ENCODE measurements around the gene MUSK.

DNA sequence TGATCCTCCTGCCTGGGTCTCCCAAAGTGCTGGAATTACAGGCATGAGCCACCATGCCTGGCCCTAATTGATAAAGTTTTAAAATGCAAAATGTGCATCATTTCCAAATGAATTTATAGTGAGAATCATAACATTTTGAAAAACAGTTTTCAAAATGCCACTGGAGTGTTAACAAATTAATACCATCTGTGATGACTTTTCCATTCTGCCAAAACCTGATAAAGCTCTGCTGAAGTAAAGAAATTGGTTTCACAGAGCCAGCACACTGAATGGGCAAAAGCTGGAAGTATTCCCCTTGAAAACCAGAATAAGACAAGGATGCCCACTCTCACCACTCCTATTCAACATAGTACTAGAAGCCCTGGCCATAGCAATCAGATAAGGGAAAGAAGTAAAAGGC, 89.6 kb downstream of the MUSK start:
- TF ChIP-seq SIN3A (conservative IDR thresholded peaks at IDR 0.05 in 1 of 2, IDR thresholded peaks at IDR 0.05 in 1 of 2; ENCODE audit: low read depth in 1 of 2, low read length in 2 of 2), result no peak
- TF ChIP-seq RNF2 (IDR thresholded peaks at IDR 0.05; ENCODE audit: borderline replicate concordance, low read depth, low read length, missing control alignments, poor library complexity, severe bottlenecking), result no peak
- TF ChIP-seq CHD2 (IDR thresholded peaks at IDR 0.05; ENCODE audit: low read length), result no peak
- TF ChIP-seq SP2 (IDR thresholded peaks at IDR 0.05; ENCODE audit: low read length), result no peak
- TF ChIP-seq, protein P1, sequence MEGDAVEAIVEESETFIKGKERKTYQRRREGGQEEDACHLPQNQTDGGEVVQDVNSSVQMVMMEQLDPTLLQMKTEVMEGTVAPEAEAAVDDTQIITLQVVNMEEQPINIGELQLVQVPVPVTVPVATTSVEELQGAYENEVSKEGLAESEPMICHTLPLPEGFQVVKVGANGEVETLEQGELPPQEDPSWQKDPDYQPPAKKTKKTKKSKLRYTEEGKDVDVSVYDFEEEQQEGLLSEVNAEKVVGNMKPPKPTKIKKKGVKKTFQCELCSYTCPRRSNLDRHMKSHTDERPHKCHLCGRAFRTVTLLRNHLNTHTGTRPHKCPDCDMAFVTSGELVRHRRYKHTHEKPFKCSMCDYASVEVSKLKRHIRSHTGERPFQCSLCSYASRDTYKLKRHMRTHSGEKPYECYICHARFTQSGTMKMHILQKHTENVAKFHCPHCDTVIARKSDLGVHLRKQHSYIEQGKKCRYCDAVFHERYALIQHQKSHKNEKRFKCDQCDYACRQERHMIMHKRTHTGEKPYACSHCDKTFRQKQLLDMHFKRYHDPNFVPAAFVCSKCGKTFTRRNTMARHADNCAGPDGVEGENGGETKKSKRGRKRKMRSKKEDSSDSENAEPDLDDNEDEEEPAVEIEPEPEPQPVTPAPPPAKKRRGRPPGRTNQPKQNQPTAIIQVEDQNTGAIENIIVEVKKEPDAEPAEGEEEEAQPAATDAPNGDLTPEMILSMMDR (IDR thresholded peaks at IDR 0.05; ENCODE audit: control extremely low read depth in 1 of 3, insufficient read depth in 1 of 3, low read depth in 1 of 3, low read length in 3 of 3), result no peak
- TF ChIP-seq GTF2F1 (IDR thresholded peaks at IDR 0.05; ENCODE audit: borderline replicate concordance, low read depth, low read length), result no peak
- TF ChIP-seq RAD21 (IDR thresholded peaks at IDR 0.05 in 1 of 2, conservative IDR thresholded peaks at IDR 0.05 in 1 of 2; ENCODE audit: low read depth in 2 of 2, low read length in 2 of 2), result no peak
- TF ChIP-seq JUN (IDR thresholded peaks at IDR 0.05; ENCODE audit: low read depth, low read length), result no peak
- no peak for TF ChIP-seq MAFK (IDR thresholded peaks at IDR 0.05; ENCODE audit: low read depth, low read length)
- TF ChIP-seq JUND (IDR thresholded peaks at IDR 0.05; ENCODE audit: low read length), result no peak
- TF ChIP-seq POLR2AphosphoS5 (IDR thresholded peaks at IDR 0.05; ENCODE audit: low read depth, low read length), result no peak
